Tibial nerve (tissue), 4 donors: ENCODE data around the gene GM2A. TPM values are rescaled to one million over a fixed set of nuclear protein-coding genes. Genes with fewer than 3 reads are reported as not detected.

Experiments used
- DNase-seq, 2 donors: peaks; one replicate each; pipeline ENCODE4 v3.0.0-alpha.2; 2019; ENCODE audit warnings: low spot score in 2 of 2
- H3K27ac ChIP-seq, 4 donors: fragments of 200-600 bp; sonication (generic) in 3 of 4; one replicate each; pipeline ENCODE4 v1.5.1; 2017 to 2019; ENCODE audit warnings: mild to moderate bottlenecking in 1 of 4
- H3K27me3 ChIP-seq, 2 donors: fragments of 200-600 bp; sonication (generic) in 1 of 2; one replicate each; pipeline versions ENCODE4 v1.5.1 to v1.6.0; 2017 to 2019
- H3K36me3 ChIP-seq, 3 donors: fragments of 200-600 bp; sonication (generic); one replicate each; pipeline ENCODE4 v1.5.1; 2018 to 2019
- H3K4me1 ChIP-seq, 4 donors: fragments of 200-600 bp; sonication (generic) in 3 of 4; one replicate each; pipeline ENCODE4 v1.5.1; 2017 to 2019
- H3K4me3 ChIP-seq, 4 donors: fragments of 200-600 bp; sonication (generic) in 3 of 4; one replicate each; pipeline ENCODE4 v1.5.1; 2017 to 2019; ENCODE audit warnings: mild to moderate bottlenecking in 1 of 4, moderate library complexity in 1 of 4
- H3K9me3 ChIP-seq, 4 donors: fragments of 200-600 bp; sonication (generic) in 3 of 4; one replicate each; pipeline ENCODE4 v1.5.1; 2017 to 2019
- EP300 ChIP-seq, 2 donors: sonication (generic); formaldehyde crosslinking; IDR thresholded peaks; one replicate each; pipeline ENCODE4 v1.6.1; 2017; ENCODE audit warnings: antibody characterized with exemption in 2 of 2, mild to moderate bottlenecking in 1 of 2
- POLR2A ChIP-seq, 2 donors: fragments of 450-650 bp; IDR thresholded peaks; one replicate each; pipeline ENCODE4 v1.6.1; 2017; ENCODE audit warnings: antibody characterized with exemption in 2 of 2, mild to moderate bottlenecking in 2 of 2, moderate library complexity in 2 of 2
- WGBS, 2 donors: methylation state at CpG; one replicate each; pipeline ENCODE4 v1.1.5; 2018; 5-methylcytosine and 5-hydroxymethylcytosine counted together
- total RNA-seq, 4 donors: library from RNA; depleted of rRNA; stranded (reverse); fragments of >200 nt; gene quantifications; one replicate each; pipeline ENCODE4 v1.1.0, GENCODE V29; 2016
- TF ChIP-seq, protein P1 (sequence below), 5 experiments: fragments of 200-600 bp in 3 of 5; fragments of 450-650 bp in 2 of 5; sonication (generic) in 3 of 5; IDR thresholded peaks; one replicate each; pipeline ENCODE4 v1.5.1; 2016 to 2019; ENCODE audit warnings: antibody characterized with exemption in 5 of 5, mild to moderate bottlenecking in 3 of 5, moderate library complexity in 2 of 5

GM2A gene
- total RNA-seq, 4 donors from 2014 or later = 30.3 to 37.5 (median 33.7) TPM

DNA sequence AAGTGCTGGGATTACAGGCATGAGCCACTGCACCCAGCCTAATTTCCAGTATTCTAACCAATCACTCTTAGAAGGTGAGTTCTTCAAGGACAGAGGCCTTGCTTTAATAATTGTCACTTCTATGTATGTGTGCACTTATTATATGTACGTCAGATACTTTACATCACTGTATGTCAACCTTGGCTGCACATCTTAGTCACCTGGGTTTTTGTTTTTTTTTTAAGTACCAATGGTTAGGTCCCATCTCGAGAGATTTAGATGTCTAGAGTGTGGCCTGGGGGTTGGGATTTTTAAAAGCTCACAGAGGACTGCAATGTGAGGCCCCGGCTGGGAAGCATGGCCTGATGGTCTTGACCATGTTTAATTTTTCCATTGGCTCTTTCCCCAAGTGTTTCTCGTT, 9.9 kb upstream of the GM2A start:
- DNase-seq = no peak
- H3K27me3 ChIP-seq = peaks cover 0 to 4% of the 10 kb centered on the region in 2 donors
- 87 to 92% methylated on average over 4 of the region's 4 CpGs for WGBS, 2 donors
- no peaks in the 10 kb centered on the region for H3K9me3 ChIP-seq
- TF ChIP-seq POLR2A (IDR thresholded peaks at IDR 0.05) (no peak), EP300 (IDR thresholded peaks at IDR 0.05) (no peak)
- TF ChIP-seq, protein P1, sequence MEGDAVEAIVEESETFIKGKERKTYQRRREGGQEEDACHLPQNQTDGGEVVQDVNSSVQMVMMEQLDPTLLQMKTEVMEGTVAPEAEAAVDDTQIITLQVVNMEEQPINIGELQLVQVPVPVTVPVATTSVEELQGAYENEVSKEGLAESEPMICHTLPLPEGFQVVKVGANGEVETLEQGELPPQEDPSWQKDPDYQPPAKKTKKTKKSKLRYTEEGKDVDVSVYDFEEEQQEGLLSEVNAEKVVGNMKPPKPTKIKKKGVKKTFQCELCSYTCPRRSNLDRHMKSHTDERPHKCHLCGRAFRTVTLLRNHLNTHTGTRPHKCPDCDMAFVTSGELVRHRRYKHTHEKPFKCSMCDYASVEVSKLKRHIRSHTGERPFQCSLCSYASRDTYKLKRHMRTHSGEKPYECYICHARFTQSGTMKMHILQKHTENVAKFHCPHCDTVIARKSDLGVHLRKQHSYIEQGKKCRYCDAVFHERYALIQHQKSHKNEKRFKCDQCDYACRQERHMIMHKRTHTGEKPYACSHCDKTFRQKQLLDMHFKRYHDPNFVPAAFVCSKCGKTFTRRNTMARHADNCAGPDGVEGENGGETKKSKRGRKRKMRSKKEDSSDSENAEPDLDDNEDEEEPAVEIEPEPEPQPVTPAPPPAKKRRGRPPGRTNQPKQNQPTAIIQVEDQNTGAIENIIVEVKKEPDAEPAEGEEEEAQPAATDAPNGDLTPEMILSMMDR (IDR thresholded peaks at IDR 0.05) = no peak
- H3K27ac ChIP-seq = no peak overlapping the region
- H3K36me3 ChIP-seq = no peaks in the 10 kb centered on the region
- peaks cover 0 to 6% (median 0%) of the 10 kb centered on the region in 4 donors for H3K4me1 ChIP-seq
- no peak overlapping the region for H3K4me3 ChIP-seq

DNA sequence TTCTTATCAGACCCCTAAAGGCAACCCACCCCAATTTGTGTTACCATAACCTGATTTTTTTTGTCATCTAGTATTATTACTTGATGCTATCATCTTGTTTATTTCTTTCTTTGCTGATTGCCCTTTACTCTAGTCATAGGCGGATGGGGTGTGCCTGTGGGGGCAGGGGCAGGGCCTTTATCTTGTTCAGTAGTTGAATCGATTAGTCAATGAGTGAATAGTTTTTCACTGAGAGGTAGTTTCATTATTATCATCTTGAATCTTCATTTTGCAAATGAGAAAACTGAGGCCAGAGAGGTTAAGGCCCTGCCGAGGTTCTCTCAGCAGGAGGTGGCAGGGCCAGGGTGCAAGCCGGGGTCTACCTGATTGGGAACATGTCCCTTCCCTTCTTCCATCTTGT, 9.4 kb upstream of the GM2A start:
- H3K36me3 ChIP-seq = no peaks in the 10 kb centered on the region
- DNase-seq = no peak
- peaks cover 0 to 3% of the 10 kb centered on the region in 2 donors for H3K27me3 ChIP-seq
- no peak overlapping the region for H3K27ac ChIP-seq
- H3K4me1 ChIP-seq = peaks cover 0 to 2% (median 0%) of the 10 kb centered on the region in 4 donors
- 92 to 93% methylated on average over 4 of the region's 4 CpGs for WGBS, 2 donors
- TF ChIP-seq, protein P1 (IDR thresholded peaks at IDR 0.05) = no peak
- TF ChIP-seq POLR2A (IDR thresholded peaks at IDR 0.05) (no peak), EP300 (IDR thresholded peaks at IDR 0.05) (no peak)
- no peak overlapping the region for H3K4me3 ChIP-seq
- no peaks in the 10 kb centered on the region for H3K9me3 ChIP-seq

DNA sequence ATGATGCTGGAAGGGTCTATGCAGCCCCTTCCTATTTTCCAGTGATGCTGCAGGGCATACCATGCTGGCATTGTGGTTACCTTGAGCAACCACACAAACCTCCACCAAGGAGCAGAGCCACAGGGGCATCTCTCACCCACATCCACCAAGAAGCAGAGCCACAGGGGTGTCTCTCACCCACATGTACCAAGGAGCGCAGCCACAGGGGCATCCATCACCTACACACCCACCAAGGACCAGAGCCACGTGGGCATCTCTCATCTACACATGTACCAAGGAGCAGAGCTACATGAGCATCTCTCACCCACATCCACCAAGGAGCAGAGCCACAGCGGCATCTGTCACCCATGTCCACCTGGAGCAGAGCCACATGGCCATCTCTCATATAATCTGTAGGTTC, 8.8 kb upstream of the GM2A start:
- no peaks in the 10 kb centered on the region for H3K9me3 ChIP-seq
- H3K36me3 ChIP-seq = no peaks in the 10 kb centered on the region
- DNase-seq = no peak
- H3K27me3 ChIP-seq = no peaks in the 10 kb centered on the region
- H3K27ac ChIP-seq = no peak overlapping the region
- WGBS, 2 donors = 93 to 96% methylated on average over 3 of the region's 3 CpGs
- no peak overlapping the region for H3K4me3 ChIP-seq
- no peak for TF ChIP-seq EP300 (IDR thresholded peaks at IDR 0.05)
- no peak for TF ChIP-seq POLR2A (IDR thresholded peaks at IDR 0.05)
- TF ChIP-seq, protein P1 (IDR thresholded peaks at IDR 0.05) = no peak
- no peaks in the 10 kb centered on the region for H3K4me1 ChIP-seq

DNA sequence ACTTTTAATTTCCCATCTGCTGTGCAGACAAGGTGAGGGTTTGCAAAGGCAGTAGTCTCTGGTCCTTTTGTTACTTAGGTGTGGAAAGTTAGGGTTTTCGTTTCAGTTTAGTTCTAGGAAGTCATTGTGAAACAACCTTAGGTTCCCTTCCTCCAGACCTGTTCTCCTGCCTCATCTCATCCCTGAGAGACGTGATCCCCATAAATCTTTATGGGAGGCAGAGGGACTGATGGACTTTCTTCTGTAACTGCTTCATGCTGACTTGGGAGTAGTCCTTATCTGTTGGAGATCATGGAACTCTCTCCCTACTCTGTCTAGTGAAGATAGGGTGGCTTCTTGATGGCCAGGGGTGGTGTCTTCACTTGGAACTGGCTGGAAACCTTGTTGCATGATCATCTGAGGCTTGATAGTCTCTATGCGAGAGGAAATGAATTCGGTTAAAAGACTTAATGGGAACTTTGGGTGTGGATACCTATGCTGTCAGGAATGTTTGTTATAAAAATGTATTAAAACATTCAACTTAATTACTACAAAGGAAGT, 7.2 kb upstream of the GM2A start:
- no peaks in the 10 kb centered on the region for H3K27me3 ChIP-seq
- TF ChIP-seq, protein P1 (IDR thresholded peaks at IDR 0.05) = no peak
- no peak for TF ChIP-seq POLR2A (IDR thresholded peaks at IDR 0.05)
- TF ChIP-seq EP300 (IDR thresholded peaks at IDR 0.05) = no peak
- 77 to 80% methylated on average over 4 of the region's 4 CpGs for WGBS, 2 donors
- DNase-seq = no peak
- no peaks in the 10 kb centered on the region for H3K36me3 ChIP-seq
- no peak overlapping the region for H3K27ac ChIP-seq
- H3K4me1 ChIP-seq = peaks cover 0 to under 1% (median 0%) of the 10 kb centered on the region in 4 donors
- H3K9me3 ChIP-seq = no peaks in the 10 kb centered on the region
- no peak overlapping the region for H3K4me3 ChIP-seq

DNA sequence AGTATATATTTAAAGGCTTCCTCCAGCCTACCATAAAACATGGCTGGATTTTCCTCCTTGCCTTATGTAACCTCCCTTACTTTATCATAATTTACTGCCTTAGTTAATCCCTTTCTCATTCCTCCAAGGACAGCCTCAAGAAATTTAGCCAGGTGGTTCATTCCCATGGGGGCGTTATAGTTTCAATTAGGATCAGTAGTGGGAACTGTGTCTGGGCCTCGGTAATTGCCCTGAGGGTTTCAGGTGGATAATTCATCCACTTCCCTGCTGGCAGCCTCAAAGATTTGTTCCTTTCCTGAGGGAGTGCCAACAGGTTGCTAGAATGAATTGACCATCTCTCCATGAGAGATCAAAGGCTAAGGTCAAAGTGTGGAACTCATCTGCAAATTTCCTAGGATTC, 4.3 kb upstream of the GM2A start:
- H3K4me3 ChIP-seq = no peak overlapping the region
- WGBS, 2 donors = 71 to 80% methylated on average over 2 of the region's 2 CpGs
- no peak overlapping the region for H3K27ac ChIP-seq
- no peaks in the 10 kb centered on the region for H3K36me3 ChIP-seq
- H3K9me3 ChIP-seq = no peaks in the 10 kb centered on the region
- no peak for TF ChIP-seq EP300 (IDR thresholded peaks at IDR 0.05)
- no peak for TF ChIP-seq POLR2A (IDR thresholded peaks at IDR 0.05)
- no peaks in the 10 kb centered on the region for H3K27me3 ChIP-seq
- no peak for DNase-seq
- H3K4me1 ChIP-seq = peaks cover 0 to 22% (median under 1%) of the 10 kb centered on the region in 4 donors
